Smooth muscle cell (in vitro differentiated cells): ENCODE results near the gene KCNA1. TPM values are rescaled to one million over a fixed set of nuclear protein-coding genes. Genes with fewer than 3 reads are reported as not detected.

ENCODE experiments used
- DNase-seq: peaks from one replicate; lab custom pipeline; 2025; ENCODE audit not compliant: unreplicated experiment; lab: John Stamatoyannopoulos, UW
- H2AFZ ChIP-seq: fragments of 200-600 bp; sonication (generic); 2 replicates; pipeline ENCODE4 v1.6.0; 2016; ENCODE audit warnings: antibody characterized with exemption, low read depth, mild to moderate bottlenecking
- H3F3A ChIP-seq: fragments of 200-600 bp; sonication (generic); 2 replicates; pipeline ENCODE4 v1.6.0; 2017; ENCODE audit warnings: antibody characterized with exemption, low read depth
- H3K27ac ChIP-seq: fragments of 200-600 bp; sonication (generic); 2 replicates; pipeline ENCODE4 v1.5.1; 2016; ENCODE audit warnings: low read depth, mild to moderate bottlenecking
- H3K27me3 ChIP-seq: fragments of 200-600 bp; sonication (generic); 2 replicates; pipeline ENCODE4 v1.6.1; 2016; ENCODE audit warnings: low read depth, mild to moderate bottlenecking
- H3K36me3 ChIP-seq: fragments of 200-600 bp; sonication (generic); 2 replicates; pipeline ENCODE4 v1.5.1; 2016; ENCODE audit warnings: low read depth
- H3K4me1 ChIP-seq: fragments of 200-600 bp; sonication (generic); 2 replicates; pipeline ENCODE4 v1.5.1; 2016; ENCODE audit warnings: low read depth
- H3K4me2 ChIP-seq: fragments of 200-600 bp; sonication (generic); 2 replicates; pipeline ENCODE4 v1.6.0; 2016; ENCODE audit warnings: mild to moderate bottlenecking
- H3K4me3 ChIP-seq: fragments of 200-600 bp; sonication (generic); 2 replicates; pipeline ENCODE4 v1.5.1; 2016; ENCODE audit warnings: mild to moderate bottlenecking
- H3K79me2 ChIP-seq: fragments of 200-600 bp; sonication (generic); 2 replicates; pipeline ENCODE4 v1.6.0; 2016; ENCODE audit warnings: low read depth, mild to moderate bottlenecking
- H3K9ac ChIP-seq: fragments of 200-600 bp; sonication (generic); 2 replicates; pipeline ENCODE4 v1.6.0; 2016; ENCODE audit warnings: low read depth
- H3K9me3 ChIP-seq: fragments of 200-600 bp; sonication (generic); replicated peaks from 2 replicates; pipeline ENCODE4 v1.5.1; 2016; ENCODE audit warnings: low read depth
- H4K20me1 ChIP-seq: fragments of 200-600 bp; sonication (generic); 2 replicates; pipeline ENCODE4 v1.6.0; 2016; ENCODE audit warnings: low read depth
- CTCF ChIP-seq: fragments of 200-600 bp; sonication (generic); IDR thresholded peaks from 2 replicates; pipeline ENCODE4 v1.5.1; 2017; ENCODE audit warnings: borderline replicate concordance, mild to moderate bottlenecking, antibody characterized with exemption; ENCODE audit not compliant: insufficient read depth, poor library complexity, severe bottlenecking
- WGBS: methylation state at CpG from one replicate; pipeline ENCODE4 v1.1.7; 2016; ENCODE audit warnings: low lambda C conversion rate; 5-methylcytosine and 5-hydroxymethylcytosine counted together
- polyA plus RNA-seq: library from polyadenylated mRNA; unstranded; fragments of >200 nt; fragmentation: Nextera tagmentation; extraction: Ambion mirVana; gene quantifications from 2 replicates; pipeline ENCODE4 v1.2.1, GENCODE V29; 2016
- total RNA-seq: library from RNA; depleted of rRNA; stranded (reverse); fragments of >200 nt; gene quantifications from 2 replicates; pipeline ENCODE4 v1.2.3, GENCODE V29; 2014

The KCNA1 gene
- total and polyA plus RNA-seq, 2 experiments from 2014 or later: not detected

DNA sequence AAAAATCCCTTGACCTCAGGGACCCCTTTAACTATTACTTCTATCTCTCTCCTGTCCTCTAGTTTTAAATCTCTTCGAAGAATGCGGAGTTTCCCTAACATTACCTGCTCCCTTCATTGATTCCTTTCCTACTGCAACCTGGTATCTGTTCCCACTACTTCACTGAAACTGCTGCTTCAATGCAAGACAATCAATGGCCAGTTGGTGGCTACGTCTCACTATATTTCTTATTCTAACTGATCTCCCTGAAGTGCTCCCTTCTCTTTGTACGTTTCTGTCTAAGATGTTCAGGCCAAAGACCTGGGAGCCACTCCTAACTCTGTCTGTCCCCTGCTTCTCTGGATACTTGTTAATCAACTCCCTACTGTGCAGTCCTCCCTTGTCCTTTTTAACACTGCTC is 10.3 kb upstream of the KCNA1 start:
- no peak overlapping the region for H3K9ac ChIP-seq
- no peak overlapping the region for H3K4me3 ChIP-seq

GRCh38 chr12:4900327-4900726 is 9.4 kb upstream of the KCNA1 start:
- H4K20me1 ChIP-seq: no peaks in the 10 kb centered on the region
- 34% methylated on average over 5 of the region's 5 CpGs for WGBS
- H2AFZ ChIP-seq: no peak overlapping the region
- no peaks in the 10 kb centered on the region for H3K9me3 ChIP-seq
- no peaks in the 10 kb centered on the region for H3K36me3 ChIP-seq
- H3K27me3 ChIP-seq: peaks cover 54% of the 10 kb centered on the region
- H3K4me2 ChIP-seq: peak overlapping the region; percentile 38
- no peak for DNase-seq
- no peaks in the 10 kb centered on the region for H3K79me2 ChIP-seq
- H3K4me1 ChIP-seq: no peaks in the 10 kb centered on the region
- TF ChIP-seq CTCF: no peak
- no peaks in the 10 kb centered on the region for H3F3A ChIP-seq
- H3K9ac ChIP-seq: no peak overlapping the region
- H3K4me3 ChIP-seq: no peak overlapping the region
- peak overlapping the region; percentile 15 for H3K27ac ChIP-seq

More for the DNA sequence above, 10.3 kb upstream of the KCNA1 start:
- Histone ChIP-seq H4K20me1 (no peaks in the 10 kb centered on the region), H3K4me2 (no peak overlapping the region), H3K27me3 (peaks cover 52% of the 10 kb centered on the region), H3K79me2 (no peaks in the 10 kb centered on the region), H2AFZ (no peak overlapping the region), H3K9me3 (no peaks in the 10 kb centered on the region), H3K36me3 (no peaks in the 10 kb centered on the region), H3F3A (no peaks in the 10 kb centered on the region), H3K4me1 (no peaks in the 10 kb centered on the region), H3K27ac (no peak overlapping the region)
- no peak for DNase-seq
- no peak for TF ChIP-seq CTCF
- WGBS: 62% methylated on average over 4 of the region's 4 CpGs

- no peaks in the 10 kb centered on the region for H3K9me3 ChIP-seq
- H3K36me3 ChIP-seq: no peaks in the 10 kb centered on the region
- H3K4me2 ChIP-seq: no peak overlapping the region
- no peaks in the 10 kb centered on the region for H3F3A ChIP-seq
- no peak overlapping the region for H3K4me3 ChIP-seq
- no peak overlapping the region for H2AFZ ChIP-seq
- no peak for DNase-seq
- no peak overlapping the region for H3K9ac ChIP-seq
- H4K20me1 ChIP-seq: no peaks in the 10 kb centered on the region
- H3K4me1 ChIP-seq: peaks cover 9% of the 10 kb centered on the region
- H3K79me2 ChIP-seq: no peaks in the 10 kb centered on the region
- H3K27me3 ChIP-seq: peaks cover 92% of the 10 kb centered on the region
- no peak for TF ChIP-seq CTCF
- H3K27ac ChIP-seq: no peak overlapping the region
Measured at GRCh38 chr12:4905316-4905715, 4.4 kb upstream of the KCNA1 start.

DNA sequence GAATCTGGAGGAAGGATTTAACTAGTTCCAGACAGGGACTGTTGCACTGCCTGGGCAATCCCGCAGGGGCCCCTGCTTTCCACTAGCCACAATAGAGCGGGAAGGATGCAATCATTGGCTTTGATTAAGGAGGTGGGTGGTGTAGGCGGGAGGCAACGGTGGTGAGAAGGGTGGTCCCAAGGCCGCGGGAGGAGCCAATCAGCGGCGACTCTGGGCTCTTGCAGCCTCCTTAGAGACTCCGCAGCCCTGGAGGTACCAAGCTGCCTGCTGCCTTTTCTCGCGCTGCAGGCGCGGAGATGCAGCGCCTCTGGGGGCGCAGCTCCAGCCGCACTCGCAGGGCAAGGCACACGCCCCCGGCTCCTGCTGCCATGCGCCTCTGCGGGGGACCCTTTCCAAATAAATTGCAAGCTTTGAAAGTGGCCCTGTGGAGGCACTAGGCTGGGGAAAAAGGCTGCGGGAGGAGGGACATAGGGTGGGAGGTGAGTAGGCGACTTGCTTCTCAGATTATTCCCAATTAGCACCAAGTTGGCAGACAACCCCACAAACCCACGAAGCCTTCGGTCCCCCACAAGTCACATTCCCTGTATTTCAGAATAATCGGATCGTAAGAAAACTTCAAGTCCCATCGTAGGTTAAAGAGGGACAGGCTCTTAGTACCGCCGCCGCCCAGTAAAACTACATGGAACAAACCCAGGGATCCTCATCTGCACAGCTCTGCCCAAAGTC is 858 bp upstream of the KCNA1 start:
- Histone ChIP-seq H3F3A (no peaks in the 10 kb centered on the region), H3K9me3 (no peaks in the 10 kb centered on the region), H3K4me1 (peaks cover 15% of the 10 kb centered on the region), H4K20me1 (no peaks in the 10 kb centered on the region), H3K27ac (no peak overlapping the region), H3K9ac (no peak overlapping the region), H3K4me3 (peak overlapping the region; percentile 41), H3K79me2 (no peaks in the 10 kb centered on the region), H3K27me3 (peaks cover 100% of the 10 kb centered on the region), H2AFZ (no peak overlapping the region), H3K36me3 (no peaks in the 10 kb centered on the region), H3K4me2 (peak overlapping the region; percentile 85)
- WGBS: 5% methylated on average over 27 of the region's 31 CpGs
- DNase-seq: no peak
- TF ChIP-seq CTCF: no peak
